Gastroesophageal sphincter (tissue), 4 donors: ENCODE results near the gene SEMA4D. TPM values are rescaled to one million over a fixed set of nuclear protein-coding genes. Genes with fewer than 3 reads are reported as not detected.
A peak's percentile ranks its signal among the peaks of the same experiment; 100 is the strongest.

Source experiments
- ATAC-seq: fragments of 150-250 bp; one replicate; pipeline ENCODE4 v1.9.1; 2016; ENCODE audit warnings: mild to moderate bottlenecking, moderate library complexity
- H3K27ac ChIP-seq, 4 donors: fragments of 200-600 bp; sonication (generic) in 3 of 4; 1 replicate in 3 of 4; 2 replicates in 1 of 4; pipeline ENCODE4 v1.5.1; 2016 to 2019
- H3K27me3 ChIP-seq: fragments of 200-600 bp; sonication (generic); one replicate; pipeline ENCODE4 v1.5.1; 2019
- H3K36me3 ChIP-seq, 2 donors: fragments of 200-600 bp; sonication (generic); one replicate each; pipeline ENCODE4 v1.5.1; 2019; ENCODE audit warnings: control low read depth in 1 of 2
- H3K4me1 ChIP-seq, 3 donors: fragments of 200-600 bp; sonication (generic); 1 replicate in 2 of 3; 2 replicates in 1 of 3; pipeline ENCODE4 v1.5.1; 2016 to 2019; ENCODE audit warnings: control low read depth in 2 of 3
- H3K4me3 ChIP-seq, 2 donors: fragments of 200-600 bp; sonication (generic); one replicate each; pipeline ENCODE4 v1.5.1; 2019; ENCODE audit warnings: mild to moderate bottlenecking in 1 of 2, moderate library complexity in 1 of 2
- H3K9me3 ChIP-seq, 3 donors: fragments of 200-600 bp; sonication (generic); one replicate each; pipeline ENCODE4 v1.5.1; 2017 to 2019; ENCODE audit warnings: control low read depth in 2 of 3
- EP300 ChIP-seq: sonication (generic); formaldehyde crosslinking; IDR thresholded peaks from one replicate; pipeline ENCODE4 v1.6.1; 2017; ENCODE audit warnings: antibody characterized with exemption, mild to moderate bottlenecking
- POLR2A ChIP-seq, 2 donors: fragments of 450-650 bp; IDR thresholded peaks; one replicate each; pipeline ENCODE4 v1.6.1; 2017; ENCODE audit warnings: antibody characterized with exemption in 2 of 2, mild to moderate bottlenecking in 2 of 2, moderate library complexity in 1 of 2
- POLR2AphosphoS5 ChIP-seq: sonication (generic); formaldehyde crosslinking; IDR thresholded peaks from one replicate; pipeline ENCODE4 v1.6.1; 2017; ENCODE audit warnings: antibody characterized with exemption
- WGBS, 2 donors: methylation state at CpG; one replicate each; pipeline ENCODE4 v1.1.5; 2018; ENCODE audit warnings: low coverage in 1 of 2; 5-methylcytosine and 5-hydroxymethylcytosine counted together
- total RNA-seq, 4 donors: library from RNA; depleted of rRNA; stranded (reverse); fragments of >200 nt; gene quantifications; one replicate each; pipeline ENCODE4 v1.1.0, GENCODE V29; 2016
- TF ChIP-seq, protein P1 (sequence below), 4 experiments: fragments of 200-600 bp in 2 of 4; fragments of 450-650 bp in 2 of 4; sonication (generic) in 1 of 4; IDR thresholded peaks; one replicate each; pipeline ENCODE4 v1.5.1; 2017 to 2019; ENCODE audit warnings: antibody characterized with exemption in 4 of 4, mild to moderate bottlenecking in 2 of 4, moderate library complexity in 2 of 4

The SEMA4D gene
- total RNA-seq, 4 donors from 2014 or later = 4.4 to 12.0 (median 6.5) TPM

- ATAC-seq = peak; percentile 99
- peak within 1 kb of the TSS; percentile 90 to 99 (median 96) for H3K27ac ChIP-seq
- peaks cover 0 to 7% of the 10 kb centered on the region in 2 donors for H3K36me3 ChIP-seq
- H3K9me3 ChIP-seq = no peaks in the 10 kb centered on the region
- H3K27me3 ChIP-seq = no peaks in the 10 kb centered on the region
- TF ChIP-seq POLR2A (IDR thresholded peaks at IDR 0.05) (peak; percentile 98), EP300 (peak; percentile 60), POLR2AphosphoS5 (peak; percentile 97)
- TF ChIP-seq, protein P1, sequence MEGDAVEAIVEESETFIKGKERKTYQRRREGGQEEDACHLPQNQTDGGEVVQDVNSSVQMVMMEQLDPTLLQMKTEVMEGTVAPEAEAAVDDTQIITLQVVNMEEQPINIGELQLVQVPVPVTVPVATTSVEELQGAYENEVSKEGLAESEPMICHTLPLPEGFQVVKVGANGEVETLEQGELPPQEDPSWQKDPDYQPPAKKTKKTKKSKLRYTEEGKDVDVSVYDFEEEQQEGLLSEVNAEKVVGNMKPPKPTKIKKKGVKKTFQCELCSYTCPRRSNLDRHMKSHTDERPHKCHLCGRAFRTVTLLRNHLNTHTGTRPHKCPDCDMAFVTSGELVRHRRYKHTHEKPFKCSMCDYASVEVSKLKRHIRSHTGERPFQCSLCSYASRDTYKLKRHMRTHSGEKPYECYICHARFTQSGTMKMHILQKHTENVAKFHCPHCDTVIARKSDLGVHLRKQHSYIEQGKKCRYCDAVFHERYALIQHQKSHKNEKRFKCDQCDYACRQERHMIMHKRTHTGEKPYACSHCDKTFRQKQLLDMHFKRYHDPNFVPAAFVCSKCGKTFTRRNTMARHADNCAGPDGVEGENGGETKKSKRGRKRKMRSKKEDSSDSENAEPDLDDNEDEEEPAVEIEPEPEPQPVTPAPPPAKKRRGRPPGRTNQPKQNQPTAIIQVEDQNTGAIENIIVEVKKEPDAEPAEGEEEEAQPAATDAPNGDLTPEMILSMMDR (IDR thresholded peaks at IDR 0.05) = peak in 3 of 4 experiments; percentile 61 to 75 (median 64)
- H3K4me3 ChIP-seq = peak within 1 kb of the TSS; percentile 43 to 67
- 0% methylated on average over 9 of the region's 91 CpGs; no CpG with 5 or more reads in 1 of the 2 donors for WGBS, 2 donors
- H3K4me1 ChIP-seq = peaks cover 5 to 54% (median 7%) of the 10 kb centered on the region in 3 donors
Measured at GRCh38 chr9:89318123-89319014, 179.5 kb downstream of the SEMA4D start, which contains the start of gene SECISBP2. Gene SECISBP2 (plus strand): TSS chr9:89318500. CDS start chr9:89318577, 77 bp downstream.

DNA sequence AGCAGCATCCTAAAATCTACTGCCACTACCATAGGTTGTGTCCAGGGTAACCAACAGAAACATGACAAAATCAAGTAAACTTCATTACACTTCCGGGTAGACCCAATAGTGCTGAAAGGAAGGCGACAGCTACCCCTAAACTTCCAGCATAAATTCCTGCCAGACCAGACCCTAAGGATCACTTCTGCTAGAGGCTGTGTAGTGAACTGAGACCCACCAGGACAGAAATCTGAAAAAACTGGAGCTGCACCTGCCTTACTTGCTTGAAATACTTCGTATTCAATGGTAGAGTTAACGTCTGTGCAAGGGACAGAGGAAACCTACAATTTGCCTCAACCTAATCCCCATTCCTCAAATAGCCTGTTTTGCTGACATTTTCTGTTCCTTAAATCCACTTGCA lies 180.6 kb downstream of the SEMA4D start:
- Histone ChIP-seq H3K27me3 (no peaks in the 10 kb centered on the region), H3K27ac (peak overlapping the region in 2 of 4 donors; percentile 96 to 99), H3K9me3 (no peaks in the 10 kb centered on the region), H3K36me3 (peaks cover 0 to 7% of the 10 kb centered on the region in 2 donors), H3K4me3 (no peak overlapping the region), H3K4me1 (peaks cover 5 to 47% (median 7%) of the 10 kb centered on the region in 3 donors)
- no peak for ATAC-seq
- WGBS, 2 donors = 82 to 85% methylated on average over 3 to 4 of the region's 4 CpGs
- TF ChIP-seq, protein P1 (IDR thresholded peaks at IDR 0.05) = no peak
- TF ChIP-seq EP300 (no peak), POLR2AphosphoS5 (no peak), POLR2A (IDR thresholded peaks at IDR 0.05) (no peak)

DNA sequence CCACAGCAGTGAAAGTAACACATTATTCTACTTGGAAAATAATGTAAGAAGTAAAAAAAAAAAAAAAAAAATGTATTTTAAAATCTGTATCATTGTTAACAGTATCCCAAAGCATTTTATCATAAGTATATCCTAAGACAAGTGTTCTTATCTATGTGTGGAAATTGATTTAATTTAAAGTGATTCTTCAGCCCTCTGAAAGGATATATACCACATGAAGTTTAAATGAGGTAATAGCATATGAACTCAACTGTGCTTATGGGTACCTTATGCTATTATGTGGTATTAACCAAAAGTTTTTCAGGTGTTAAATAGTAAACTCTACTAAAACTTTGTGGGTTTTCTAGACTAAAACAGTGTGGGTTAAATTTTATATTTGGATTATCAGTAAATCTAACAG lies 182.4 kb downstream of the SEMA4D start:
- Histone ChIP-seq H3K27me3 (no peaks in the 10 kb centered on the region), H3K36me3 (no peaks in the 10 kb centered on the region), H3K9me3 (no peaks in the 10 kb centered on the region), H3K4me3 (no peak overlapping the region), H3K4me1 (peaks cover 7 to 42% (median 11%) of the 10 kb centered on the region in 3 donors), H3K27ac (no peak overlapping the region)
- TF ChIP-seq EP300 (no peak), POLR2AphosphoS5 (no peak), POLR2A (IDR thresholded peaks at IDR 0.05) (no peak)
- TF ChIP-seq, protein P1 (IDR thresholded peaks at IDR 0.05) = no peak
- ATAC-seq = no peak

DNA sequence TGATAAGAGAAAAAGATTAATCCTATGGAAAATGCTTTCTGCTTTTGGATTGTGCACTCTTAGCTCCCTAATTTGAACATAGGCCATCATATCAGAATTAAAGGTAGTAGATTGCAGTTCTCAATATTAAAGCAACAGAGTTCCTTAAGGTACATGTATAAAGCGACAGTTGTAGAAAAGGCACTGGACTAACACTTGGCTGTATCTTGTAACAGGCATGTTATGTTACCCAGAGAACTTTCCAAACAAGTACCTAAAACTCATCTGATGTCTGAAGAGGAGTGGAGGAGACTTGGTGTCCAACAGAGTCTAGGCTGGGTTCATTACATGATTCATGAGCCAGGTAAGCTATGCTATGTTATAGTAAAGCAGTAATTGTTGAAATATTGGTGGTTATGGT lies 183.0 kb downstream of the SEMA4D start:
- Histone ChIP-seq H3K4me3 (no peak overlapping the region), H3K4me1 (peaks cover 6 to 39% (median 12%) of the 10 kb centered on the region in 3 donors), H3K27me3 (no peaks in the 10 kb centered on the region), H3K27ac (no peak overlapping the region), H3K36me3 (no peaks in the 10 kb centered on the region), H3K9me3 (no peaks in the 10 kb centered on the region)
- 82 to 100% methylated on average over 1 of the region's 1 CpG for WGBS, 2 donors
- TF ChIP-seq POLR2AphosphoS5 (no peak), EP300 (no peak), POLR2A (IDR thresholded peaks at IDR 0.05) (no peak)
- TF ChIP-seq, protein P1 (IDR thresholded peaks at IDR 0.05) = no peak
- no peak for ATAC-seq
